WTC11 (cell line): ENCODE data around the gene NR2F2. TPM values are rescaled to one million over a fixed set of nuclear protein-coding genes. Genes with fewer than 3 reads are reported as not detected.

Experiments
- ATAC-seq: fragments of 200-7000 bp; cut with Tn5 transposase; 2 replicates; pipeline ENCODE4 v1.10.0; 2021; ENCODE audit warnings: mild to moderate bottlenecking, moderate library complexity
- CTCF ChIA-PET: fragments of 300-600 bp; sonication (Branson Sonifier 250); formaldehyde crosslinking; loops from one replicate; lab custom pipeline; 2021; ENCODE audit warnings: antibody characterized with exemption; lab: Charles Lee
- POLR2A ChIA-PET: fragments of 350-600 bp; sonication (Branson Sonifier 250); formaldehyde crosslinking; loops from one replicate; lab custom pipeline; 2021; ENCODE audit warnings: antibody characterized with exemption; lab: Charles Lee
- DNase-seq: peaks from one replicate; pipeline ENCODE4 v3.0.0; 2021; ENCODE audit warnings: low spot score
- H3K27ac Mint-ChIP-seq: 2 replicates; pipeline ENCODE4 v1.8.0; 2021; ENCODE audit warnings: mixed read lengths
- H3K27me3 Mint-ChIP-seq: 2 replicates; pipeline ENCODE4 v1.8.0; 2021; ENCODE audit warnings: low read depth, mild to moderate bottlenecking, moderate library complexity, mixed read lengths
- H3K36me3 Mint-ChIP-seq: 2 replicates; pipeline ENCODE4 v1.8.0; 2021; ENCODE audit warnings: mixed read lengths
- H3K4me1 Mint-ChIP-seq: 2 replicates; pipeline ENCODE4 v1.8.0; 2022; ENCODE audit warnings: mixed read lengths
- H3K4me3 Mint-ChIP-seq: 2 replicates; pipeline ENCODE4 v1.8.0; 2021; ENCODE audit warnings: mild to moderate bottlenecking, moderate library complexity, mixed read lengths
- H3K9me3 Mint-ChIP-seq: 2 replicates; pipeline ENCODE4 v1.8.0; 2021; ENCODE audit warnings: mixed read lengths
- ARID4B ChIP-seq: sonication (generic); formaldehyde crosslinking; IDR thresholded peaks from 2 replicates; pipeline ENCODE4 v1.8.0; 2023; ENCODE audit warnings: missing genetic modification reagents, mild to moderate bottlenecking, borderline replicate concordance
- ATF6 ChIP-seq: sonication (generic); formaldehyde crosslinking; IDR thresholded peaks from 2 replicates; pipeline ENCODE4 v1.8.1; 2023; ENCODE audit warnings: mild to moderate bottlenecking, missing genetic modification reagents
- CDX4 ChIP-seq: fragments of 250-450 bp; sonication (Bioruptor Pico); IDR thresholded peaks from 2 replicates; pipeline ENCODE4 v1.9.0; 2021; ENCODE audit warnings: moderate library complexity, mild to moderate bottlenecking, inconsistent platforms, borderline replicate concordance
- ERG ChIP-seq: fragments of 250-450 bp; sonication (Bioruptor Pico); IDR thresholded peaks from 2 replicates; pipeline ENCODE4 v1.8.0; 2021; ENCODE audit warnings: mild to moderate bottlenecking
- FOXJ3 ChIP-seq: sonication (generic); formaldehyde crosslinking; IDR thresholded peaks from 2 replicates; pipeline ENCODE4 v1.9.0; 2021; ENCODE audit warnings: missing genetic modification reagents, mild to moderate bottlenecking, borderline replicate concordance
- MYBL2 ChIP-seq: sonication (generic); formaldehyde crosslinking; IDR thresholded peaks from 2 replicates; pipeline ENCODE4 v1.8.1; 2023; ENCODE audit warnings: mild to moderate bottlenecking, moderate library complexity, missing genetic modification reagents
- PRDM15 ChIP-seq: sonication (generic); formaldehyde crosslinking; IDR thresholded peaks from 2 replicates; pipeline ENCODE4 v1.8.0; 2022; ENCODE audit warnings: missing genetic modification reagents
- PRRX2 ChIP-seq: fragments of 250-450 bp; sonication (Bioruptor Pico); IDR thresholded peaks from 2 replicates; pipeline ENCODE4 v1.8.0; 2021; ENCODE audit warnings: mild to moderate bottlenecking
- RELA ChIP-seq: sonication (generic); formaldehyde crosslinking; IDR thresholded peaks from 2 replicates; pipeline ENCODE4 v1.8.1; 2022; ENCODE audit warnings: missing genetic modification reagents, mild to moderate bottlenecking, borderline replicate concordance
- RORB ChIP-seq: fragments of 250-450 bp; sonication (Bioruptor Pico); IDR thresholded peaks from 2 replicates; pipeline ENCODE4 v1.9.0; 2021; ENCODE audit warnings: mild to moderate bottlenecking
- SOX15 ChIP-seq: fragments of 250-450 bp; sonication (Bioruptor Pico); IDR thresholded peaks from 2 replicates; pipeline ENCODE4 v1.9.0; 2021; ENCODE audit warnings: mild to moderate bottlenecking
- SP1 ChIP-seq: sonication (generic); formaldehyde crosslinking; conservative IDR thresholded peaks from 2 replicates; pipeline ENCODE4 v1.8.1; 2022; ENCODE audit warnings: missing genetic modification reagents
- TEAD4 ChIP-seq: sonication (generic); formaldehyde crosslinking; IDR thresholded peaks from 2 replicates; pipeline ENCODE4 v1.8.0; 2022; ENCODE audit warnings: mild to moderate bottlenecking, missing genetic modification reagents
- TP53 ChIP-seq: sonication (generic); formaldehyde crosslinking; IDR thresholded peaks from 2 replicates; pipeline ENCODE4 v1.8.1; 2023; ENCODE audit warnings: mild to moderate bottlenecking, missing genetic modification reagents
- ZNF121 ChIP-seq: sonication (generic); formaldehyde crosslinking; IDR thresholded peaks from 2 replicates; pipeline ENCODE4 v1.8.0; 2023; ENCODE audit warnings: missing genetic modification reagents
- ZNF138 ChIP-seq: sonication (generic); formaldehyde crosslinking; conservative IDR thresholded peaks from 2 replicates; pipeline ENCODE4 v1.8.1; 2022; ENCODE audit warnings: mild to moderate bottlenecking, moderate library complexity, missing genetic modification reagents
- ZNF671 ChIP-seq: fragments of 250-450 bp; sonication (Bioruptor Pico); IDR thresholded peaks from 2 replicates; pipeline ENCODE4 v1.8.0; 2021; ENCODE audit warnings: mild to moderate bottlenecking
- total RNA-seq: library from RNA; stranded (reverse); gene quantifications from 3 replicates; pipeline ENCODE4 v1.2.3, GENCODE V29; 2021

Gene NR2F2
- total RNA-seq, 1 experiment from 2014 or later = 0.57 TPM

GRCh38 chr15:96294766-96295165 lies 35.7 kb upstream of the NR2F2 start (continued):
- TF ChIP-seq SP1 (CRISPR knock-in tag) = no peak
- TF ChIP-seq MYBL2 (CRISPR knock-in tag) = no peak
- no peak for TF ChIP-seq ARID4B
- no peak for TF ChIP-seq PRRX2 (CRISPR knock-in tag)
- TF ChIP-seq, all 79 proteins: peak for 0

GRCh38 chr15:96296264-96296663 lies 34.2 kb upstream of the NR2F2 start:
- Mint-ChIP-seq H3K4me3 (no peak overlapping the region), H3K4me1 (peaks cover 39% of the 10 kb centered on the region), H3K27ac (no peak overlapping the region), H3K27me3 (peaks cover 9% of the 10 kb centered on the region), H3K9me3 (peaks cover 27% of the 10 kb centered on the region), H3K36me3 (peaks cover 23% of the 10 kb centered on the region)
- CTCF ChIA-PET = interaction anchor here (0.9 kb wide), 1 partner anchor 31 kb away, joined by 3 read pairs; no protein-coding TSS in a partner anchor
- DNase-seq (no peak), ATAC-seq (no peak)
- no peak for TF ChIP-seq ERG (CRISPR knock-in tag)
- TF ChIP-seq ATF6 (CRISPR knock-in tag) = no peak
- POLR2A ChIA-PET = interaction anchor here (0.6 kb wide), 1 partner anchor 11 kb away, joined by 3 read pairs; no protein-coding TSS in a partner anchor

GRCh38 chr15:96297783-96298182 lies 32.7 kb upstream of the NR2F2 start:
- Mint-ChIP-seq H3K4me1 (peaks cover 39% of the 10 kb centered on the region), H3K4me3 (no peak overlapping the region), H3K9me3 (peaks cover 27% of the 10 kb centered on the region), H3K36me3 (peaks cover 23% of the 10 kb centered on the region), H3K27me3 (peaks cover 9% of the 10 kb centered on the region), H3K27ac (no peak overlapping the region)
- DNase-seq = no peak
- TF ChIP-seq RORB (CRISPR knock-in tag) = no peak
- TF ChIP-seq TP53 (CRISPR knock-in tag) = no peak
- no peak for TF ChIP-seq SOX15 (CRISPR knock-in tag)
- no peak for TF ChIP-seq ZNF121 (CRISPR knock-in tag)
- TF ChIP-seq FOXJ3 (CRISPR knock-in tag) = no peak
- TF ChIP-seq CDX4 (CRISPR knock-in tag) = no peak
- TF ChIP-seq ZNF138 (CRISPR knock-in tag) = no peak
- TF ChIP-seq PRDM15 (CRISPR knock-in tag) = no peak
- no peak for TF ChIP-seq RELA
- TF ChIP-seq TEAD4 (CRISPR knock-in tag) = no peak
- no peak for TF ChIP-seq ZNF671 (CRISPR knock-in tag)
- ATAC-seq = no peak
- ChIA-PET POLR2A (no interaction called here), CTCF (no interaction called here)
